GM12878 (cell line): ENCODE data around the gene TTC22.

Source experiments
- JUNB ChIP-seq: IDR thresholded peaks from 2 replicates; pipeline ENCODE4 v1.6.1; 2016; ENCODE audit warnings: antibody characterized with exemption, mild to moderate bottlenecking
- MXI1 ChIP-seq: fragments of 150-350 bp; IDR thresholded peaks from 2 replicates; pipeline ENCODE4 v1.6.1; 2011; ENCODE audit warnings: low read depth, mild to moderate bottlenecking, inconsistent platforms, low read length, improper control_type of control experiment
- NBN ChIP-seq: fragments of 450-650 bp; IDR thresholded peaks from 2 replicates; pipeline ENCODE4 v1.6.1; 2016
- NR2C2 ChIP-seq: IDR thresholded peaks from 2 replicates; pipeline ENCODE4 v1.6.1; 2011; ENCODE audit warnings: borderline replicate concordance, low read depth; ENCODE audit not compliant: control insufficient read depth, insufficient read length
- PAX5 ChIP-seq: IDR thresholded peaks from 2 replicates; pipeline ENCODE4 v1.6.1; 2011; ENCODE audit warnings: low read depth, low read length, borderline replicate concordance
- POLR2A ChIP-seq: IDR thresholded peaks from 2 replicates; pipeline ENCODE4 v1.6.1; 2011; ENCODE audit warnings: low read depth, mild to moderate bottlenecking, low read length
- POLR2AphosphoS5 ChIP-seq: IDR thresholded peaks from 2 replicates; pipeline ENCODE4 v1.6.1; 2011; ENCODE audit warnings: mild to moderate bottlenecking, low read length, inconsistent platforms
- RAD21 ChIP-seq: IDR thresholded peaks from 2 replicates; pipeline ENCODE4 v1.6.1; 2011; ENCODE audit warnings: mild to moderate bottlenecking, low read depth, low read length, moderate library complexity; ENCODE audit not compliant: insufficient read depth
- STAT1 ChIP-seq: fragments of 450-650 bp; conservative IDR thresholded peaks from 2 replicates; pipeline ENCODE4 v1.6.1; 2014; ENCODE audit warnings: antibody characterized with exemption, mild to moderate bottlenecking
- STAT3 ChIP-seq: IDR thresholded peaks from 2 replicates; pipeline ENCODE4 v1.6.1; 2011; ENCODE audit warnings: low read depth, low read length, improper control_type of control experiment
- TF ChIP-seq, protein P1 (sequence below): fragments of 450-650 bp; IDR thresholded peaks from 2 replicates; pipeline ENCODE4 v1.6.1; 2016; ENCODE audit warnings: mild to moderate bottlenecking, moderate library complexity, borderline replicate concordance
- TF ChIP-seq, protein P2 (sequence below), 3 experiments: IDR thresholded peaks in 2 of 3; conservative IDR thresholded peaks in 1 of 3; 2 replicates each; pipeline ENCODE4 v1.5.1; 2011; ENCODE audit warnings: low read depth in 3 of 3, low read length in 3 of 3, mild to moderate bottlenecking in 3 of 3, control low read depth in 2 of 3, moderate library complexity in 2 of 3, inconsistent platforms in 1 of 3, mixed read lengths in 1 of 3; ENCODE audit not compliant: control insufficient read depth in 2 of 3, insufficient read depth in 1 of 3; ENCODE audit errors: extremely low read depth in 1 of 3

DNA sequence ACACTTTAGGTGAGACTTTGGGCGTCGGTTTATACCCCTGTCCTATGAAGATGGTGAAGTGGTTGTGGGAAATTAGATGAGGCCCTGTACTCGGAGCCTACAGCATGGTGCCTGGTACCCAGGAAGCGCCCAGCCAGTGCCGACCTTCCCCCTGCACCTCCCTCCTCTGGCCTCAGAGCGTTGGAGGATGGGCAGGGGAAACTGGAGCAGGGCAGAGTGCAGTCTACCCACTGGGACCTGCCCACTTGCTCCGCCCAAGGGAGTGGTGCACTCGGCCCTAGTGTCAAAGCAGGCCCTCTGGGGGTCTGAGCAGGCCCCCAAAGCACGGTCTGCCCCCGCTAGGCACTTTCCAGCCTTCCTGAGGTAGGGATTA, 13.0 kb upstream of the TTC22 start:
- TF ChIP-seq, protein P1, sequence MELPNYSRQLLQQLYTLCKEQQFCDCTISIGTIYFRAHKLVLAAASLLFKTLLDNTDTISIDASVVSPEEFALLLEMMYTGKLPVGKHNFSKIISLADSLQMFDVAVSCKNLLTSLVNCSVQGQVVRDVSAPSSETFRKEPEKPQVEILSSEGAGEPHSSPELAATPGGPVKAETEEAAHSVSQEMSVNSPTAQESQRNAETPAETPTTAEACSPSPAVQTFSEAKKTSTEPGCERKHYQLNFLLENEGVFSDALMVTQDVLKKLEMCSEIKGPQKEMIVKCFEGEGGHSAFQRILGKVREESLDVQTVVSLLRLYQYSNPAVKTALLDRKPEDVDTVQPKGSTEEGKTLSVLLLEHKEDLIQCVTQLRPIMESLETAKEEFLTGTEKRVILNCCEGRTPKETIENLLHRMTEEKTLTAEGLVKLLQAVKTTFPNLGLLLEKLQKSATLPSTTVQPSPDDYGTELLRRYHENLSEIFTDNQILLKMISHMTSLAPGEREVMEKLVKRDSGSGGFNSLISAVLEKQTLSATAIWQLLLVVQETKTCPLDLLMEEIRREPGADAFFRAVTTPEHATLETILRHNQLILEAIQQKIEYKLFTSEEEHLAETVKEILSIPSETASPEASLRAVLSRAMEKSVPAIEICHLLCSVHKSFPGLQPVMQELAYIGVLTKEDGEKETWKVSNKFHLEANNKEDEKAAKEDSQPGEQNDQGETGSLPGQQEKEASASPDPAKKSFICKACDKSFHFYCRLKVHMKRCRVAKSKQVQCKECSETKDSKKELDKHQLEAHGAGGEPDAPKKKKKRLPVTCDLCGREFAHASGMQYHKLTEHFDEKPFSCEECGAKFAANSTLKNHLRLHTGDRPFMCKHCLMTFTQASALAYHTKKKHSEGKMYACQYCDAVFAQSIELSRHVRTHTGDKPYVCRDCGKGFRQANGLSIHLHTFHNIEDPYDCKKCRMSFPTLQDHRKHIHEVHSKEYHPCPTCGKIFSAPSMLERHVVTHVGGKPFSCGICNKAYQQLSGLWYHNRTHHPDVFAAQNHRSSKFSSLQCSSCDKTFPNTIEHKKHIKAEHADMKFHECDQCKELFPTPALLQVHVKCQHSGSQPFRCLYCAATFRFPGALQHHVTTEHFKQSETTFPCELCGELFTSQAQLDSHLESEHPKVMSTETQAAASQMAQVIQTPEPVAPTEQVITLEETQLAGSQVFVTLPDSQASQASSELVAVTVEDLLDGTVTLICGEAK = no peak
- TF ChIP-seq POLR2AphosphoS5 (no peak), STAT3 (no peak), RAD21 (no peak), POLR2A (no peak), STAT1 (no peak), MXI1 (no peak), NBN (no peak), PAX5 (no peak), NR2C2 (no peak), JUNB (no peak)
- TF ChIP-seq, protein P2, sequence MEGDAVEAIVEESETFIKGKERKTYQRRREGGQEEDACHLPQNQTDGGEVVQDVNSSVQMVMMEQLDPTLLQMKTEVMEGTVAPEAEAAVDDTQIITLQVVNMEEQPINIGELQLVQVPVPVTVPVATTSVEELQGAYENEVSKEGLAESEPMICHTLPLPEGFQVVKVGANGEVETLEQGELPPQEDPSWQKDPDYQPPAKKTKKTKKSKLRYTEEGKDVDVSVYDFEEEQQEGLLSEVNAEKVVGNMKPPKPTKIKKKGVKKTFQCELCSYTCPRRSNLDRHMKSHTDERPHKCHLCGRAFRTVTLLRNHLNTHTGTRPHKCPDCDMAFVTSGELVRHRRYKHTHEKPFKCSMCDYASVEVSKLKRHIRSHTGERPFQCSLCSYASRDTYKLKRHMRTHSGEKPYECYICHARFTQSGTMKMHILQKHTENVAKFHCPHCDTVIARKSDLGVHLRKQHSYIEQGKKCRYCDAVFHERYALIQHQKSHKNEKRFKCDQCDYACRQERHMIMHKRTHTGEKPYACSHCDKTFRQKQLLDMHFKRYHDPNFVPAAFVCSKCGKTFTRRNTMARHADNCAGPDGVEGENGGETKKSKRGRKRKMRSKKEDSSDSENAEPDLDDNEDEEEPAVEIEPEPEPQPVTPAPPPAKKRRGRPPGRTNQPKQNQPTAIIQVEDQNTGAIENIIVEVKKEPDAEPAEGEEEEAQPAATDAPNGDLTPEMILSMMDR (IDR thresholded peaks at IDR 0.05 in 2 of 3, conservative IDR thresholded peaks at IDR 0.05 in 1 of 3; ENCODE audit: control insufficient read depth in 2 of 3, extremely low read depth in 1 of 3, insufficient read depth in 1 of 3, low read depth in 3 of 3, low read length in 3 of 3) = no peak
